GM18951 (cell line): Measurements from ENCODE around the gene TBC1D21.

Experiments used
- POLR2A ChIP-seq: IDR thresholded peaks from 4 replicates; pipeline ENCODE4 v1.6.1; 2011; ENCODE audit warnings: mild to moderate bottlenecking; ENCODE audit not compliant: insufficient read length, insufficient read depth; ENCODE audit errors: extremely low read depth
- in situ Hi-C: fragments of 300-500 bp; cut with MboI; formaldehyde crosslinking; loops from one replicate; pipeline ENCODE4 v1.12.0; 2022; ENCODE audit warnings: low sequenced_read_pairs, mixed read lengths, inconsistent platforms; ENCODE audit not compliant: unreplicated experiment

Gene TBC1D21

DNA sequence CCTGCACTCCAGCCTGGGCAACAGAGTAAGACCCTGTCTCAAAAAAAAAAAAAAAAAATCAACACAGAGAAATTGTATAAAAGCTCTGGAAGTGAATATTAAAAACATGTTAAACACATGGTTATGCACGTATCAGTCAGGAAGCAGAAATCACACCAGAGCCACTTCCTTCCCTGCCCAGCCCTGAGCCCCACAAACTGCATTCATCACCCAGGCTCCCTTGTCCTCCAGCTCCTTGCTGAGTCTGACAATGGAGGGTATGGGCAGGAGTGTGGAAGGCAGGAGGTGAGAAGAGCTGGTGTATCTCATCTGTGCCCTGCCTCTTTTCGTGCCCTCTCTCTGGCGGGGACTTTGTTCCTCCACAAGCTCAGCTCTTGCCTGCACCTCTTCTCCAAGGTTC, 40.8 kb downstream of the TBC1D21 start:
- in situ Hi-C loops: no loop called here
- TF ChIP-seq POLR2A: no peak

DNA sequence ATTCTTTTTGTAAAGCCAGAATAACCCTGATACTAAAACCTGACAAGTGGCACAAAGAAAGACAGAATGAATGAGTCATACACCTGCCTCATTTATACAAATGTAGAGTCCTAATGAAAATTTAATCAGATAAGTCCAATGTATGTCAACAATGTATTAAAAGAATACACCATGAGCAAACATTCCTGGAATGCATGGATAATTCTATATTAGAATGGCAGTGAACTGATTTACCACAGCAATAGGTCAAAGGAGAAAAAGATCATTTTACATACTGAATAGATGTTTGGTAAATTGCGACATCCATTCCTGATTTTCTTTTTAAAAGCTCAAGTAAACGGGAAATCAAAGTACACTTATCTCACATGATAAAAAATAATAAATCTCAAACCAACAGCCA, 41.7 kb downstream of the TBC1D21 start:
- in situ Hi-C loops: no loop called here

DNA sequence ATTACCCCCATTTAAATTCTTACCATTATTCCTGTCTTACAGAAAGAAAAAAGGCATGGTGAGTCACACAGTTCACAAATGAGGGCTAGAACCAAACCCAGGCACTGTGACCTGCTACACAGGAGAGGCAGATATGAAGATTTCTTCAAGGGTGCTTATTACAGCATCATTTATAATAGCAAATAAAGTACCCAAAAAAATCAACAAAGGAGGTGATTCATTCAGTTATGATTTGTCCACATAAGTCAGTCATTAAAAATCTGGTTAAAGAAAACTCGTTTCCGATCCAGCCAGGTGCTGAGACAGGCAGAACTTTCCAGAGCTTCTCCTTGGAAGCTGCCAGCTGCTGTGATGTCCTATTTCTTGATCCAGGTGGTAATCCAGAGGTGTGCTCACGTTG, 45.4 kb downstream of the TBC1D21 start:
- in situ Hi-C loops: no loop called here
- TF ChIP-seq POLR2A: no peak

More for the DNA sequence above, 41.7 kb downstream of the TBC1D21 start:
- no peak for TF ChIP-seq POLR2A

DNA sequence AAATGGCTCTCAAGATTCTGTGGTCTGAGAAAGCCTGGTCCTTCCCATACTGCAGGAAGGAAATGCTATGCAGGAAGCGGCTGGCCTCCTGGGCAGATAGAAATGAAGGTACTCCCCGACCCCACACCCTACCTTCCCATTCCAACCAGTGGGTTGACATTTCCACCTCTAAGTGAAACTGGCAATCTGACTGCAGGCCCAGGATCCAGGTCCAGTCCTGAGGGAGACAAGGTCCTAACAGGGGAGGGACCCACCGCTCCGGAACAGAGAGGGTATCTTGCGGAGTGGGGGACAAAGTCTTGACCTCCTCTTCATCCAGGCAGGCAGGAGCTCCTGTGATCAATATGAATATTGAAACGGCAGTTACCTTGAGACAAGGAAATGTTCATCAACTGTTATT, 46.3 kb downstream of the TBC1D21 start:
- in situ Hi-C loops: no loop called here
- no peak for TF ChIP-seq POLR2A

DNA sequence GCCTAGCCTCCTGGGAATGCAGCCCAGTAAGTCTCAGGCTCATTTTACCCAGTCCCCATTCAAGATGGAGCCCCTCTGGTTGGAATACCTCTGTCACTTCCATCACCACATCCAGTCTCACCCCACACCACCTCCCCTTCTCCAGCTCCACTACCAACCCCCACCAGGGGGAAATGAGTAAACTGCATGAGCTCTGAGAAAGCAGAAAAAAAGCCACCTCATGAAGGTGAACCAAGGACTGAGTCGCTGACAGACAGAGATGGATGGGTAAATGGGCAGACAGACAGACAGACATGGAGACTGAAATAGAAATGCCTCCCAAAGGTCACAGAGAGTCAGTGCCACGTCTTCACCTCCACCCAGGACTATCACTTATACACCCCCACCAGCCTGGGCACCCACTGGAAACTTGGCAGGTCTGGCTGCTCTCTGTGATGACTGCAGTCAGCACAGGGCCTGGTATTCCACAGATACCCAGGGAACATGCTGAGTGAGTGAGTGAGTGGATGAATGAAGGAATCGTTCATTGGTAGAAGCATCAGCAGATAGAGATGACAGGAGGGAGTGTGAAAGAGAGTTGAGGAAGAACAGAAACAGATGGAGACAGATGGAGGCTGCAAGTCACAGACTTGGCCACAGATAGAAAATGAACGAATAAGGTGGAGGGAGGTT, 48.0 kb downstream of the TBC1D21 start:
- no peak for TF ChIP-seq POLR2A
- in situ Hi-C loops: no loop called here

DNA sequence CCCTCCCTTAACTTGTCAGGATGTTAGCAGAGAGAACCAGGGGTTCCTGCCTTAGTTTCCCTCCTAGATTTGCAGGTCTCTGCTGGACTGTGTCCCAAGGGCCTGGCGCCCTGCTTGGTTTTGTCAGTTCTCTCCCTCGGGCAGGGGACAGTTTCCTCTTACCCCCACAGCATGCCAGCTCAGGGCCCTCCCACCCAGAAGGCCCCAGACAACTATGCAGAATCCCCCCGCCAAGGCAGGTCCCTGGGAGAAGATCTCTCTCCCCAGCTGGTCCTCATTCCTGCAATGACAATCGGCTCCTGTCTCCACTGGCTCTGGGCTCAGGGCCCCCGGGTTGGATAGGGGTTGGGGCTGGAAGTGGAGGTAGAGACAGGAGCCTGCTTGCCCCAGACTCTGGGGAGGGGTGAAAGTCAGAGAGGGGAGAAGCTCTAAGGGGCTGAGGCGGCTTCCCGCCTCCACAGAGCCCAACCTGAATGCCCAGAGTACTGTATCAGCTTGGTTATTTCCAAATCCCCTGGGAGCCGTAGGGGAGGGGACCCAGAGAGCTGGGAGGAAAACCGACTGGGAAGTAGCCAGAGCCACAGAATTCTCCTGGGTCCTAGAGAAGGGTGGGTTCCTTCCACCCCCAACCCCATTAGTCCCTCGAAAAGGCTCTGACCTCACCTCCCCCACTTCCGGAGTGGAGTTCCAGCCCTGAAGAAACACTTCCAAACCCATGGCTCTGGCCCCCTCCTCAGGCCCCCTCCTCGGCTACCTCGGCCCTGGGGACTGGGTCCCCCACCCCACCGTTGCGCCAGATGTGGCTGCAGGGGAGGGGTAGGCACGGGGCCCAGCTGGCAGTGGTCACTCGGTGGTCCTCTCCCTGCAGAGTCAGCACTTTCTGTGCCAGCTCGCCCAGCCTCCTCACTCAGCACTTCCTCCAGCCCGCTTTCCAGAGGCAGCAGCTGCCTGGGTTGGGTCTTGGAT, 49.1 kb downstream of the TBC1D21 start:
- TF ChIP-seq POLR2A: no peak
- in situ Hi-C loops: no loop called here

DNA sequence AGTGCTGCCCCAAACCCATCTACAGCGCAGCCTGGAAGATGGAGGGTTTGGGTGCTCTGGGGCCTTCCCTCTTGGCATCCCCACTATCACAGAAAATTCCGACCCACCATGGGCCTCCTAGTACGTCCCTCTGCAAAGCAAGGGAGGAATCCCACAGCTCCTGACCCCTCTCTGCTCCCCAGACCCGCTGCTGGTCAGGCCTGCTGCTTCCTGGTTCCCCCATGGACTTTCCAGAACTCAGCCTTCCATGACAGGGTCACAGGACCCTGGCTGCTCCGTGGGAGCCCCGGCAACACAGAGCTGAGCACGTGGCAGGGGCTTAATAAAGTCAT, 49.8 kb downstream of the TBC1D21 start:
- no peak for TF ChIP-seq POLR2A
- in situ Hi-C loops: no loop called here

DNA sequence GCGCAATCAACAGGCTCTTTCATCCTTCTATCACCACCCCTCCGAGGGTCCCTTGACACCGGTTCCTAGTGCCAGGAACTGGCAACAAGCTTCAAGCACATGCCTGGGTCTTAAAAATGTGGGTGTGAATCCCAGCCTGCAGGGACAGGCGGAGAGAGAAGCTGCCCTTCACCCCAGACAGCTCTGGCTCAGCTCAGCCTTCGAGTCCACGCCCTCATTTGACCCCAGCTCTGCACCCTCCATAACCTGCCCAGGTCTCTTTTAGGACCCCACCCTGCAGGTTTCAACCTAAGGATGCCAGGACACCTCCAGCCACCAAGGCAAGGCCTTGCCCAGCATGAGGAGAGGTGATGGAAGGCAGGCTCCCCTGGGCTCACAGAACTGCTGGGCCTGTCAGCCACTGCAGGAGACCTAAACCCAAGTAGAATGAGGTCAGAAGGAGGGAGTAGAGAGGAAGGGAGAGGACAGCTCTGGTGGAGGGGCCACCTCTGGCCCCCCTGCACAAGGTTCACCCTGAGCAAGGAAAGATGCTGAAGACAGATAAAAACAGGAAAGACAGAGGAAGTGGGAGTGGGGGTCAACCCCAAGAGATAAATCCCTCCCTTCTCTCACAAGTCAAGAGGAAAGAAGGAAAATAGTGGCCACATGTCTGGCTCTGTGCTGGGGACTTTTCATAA, 50.3 kb downstream of the TBC1D21 start:
- in situ Hi-C loops: no loop called here
- TF ChIP-seq POLR2A: no peak

DNA sequence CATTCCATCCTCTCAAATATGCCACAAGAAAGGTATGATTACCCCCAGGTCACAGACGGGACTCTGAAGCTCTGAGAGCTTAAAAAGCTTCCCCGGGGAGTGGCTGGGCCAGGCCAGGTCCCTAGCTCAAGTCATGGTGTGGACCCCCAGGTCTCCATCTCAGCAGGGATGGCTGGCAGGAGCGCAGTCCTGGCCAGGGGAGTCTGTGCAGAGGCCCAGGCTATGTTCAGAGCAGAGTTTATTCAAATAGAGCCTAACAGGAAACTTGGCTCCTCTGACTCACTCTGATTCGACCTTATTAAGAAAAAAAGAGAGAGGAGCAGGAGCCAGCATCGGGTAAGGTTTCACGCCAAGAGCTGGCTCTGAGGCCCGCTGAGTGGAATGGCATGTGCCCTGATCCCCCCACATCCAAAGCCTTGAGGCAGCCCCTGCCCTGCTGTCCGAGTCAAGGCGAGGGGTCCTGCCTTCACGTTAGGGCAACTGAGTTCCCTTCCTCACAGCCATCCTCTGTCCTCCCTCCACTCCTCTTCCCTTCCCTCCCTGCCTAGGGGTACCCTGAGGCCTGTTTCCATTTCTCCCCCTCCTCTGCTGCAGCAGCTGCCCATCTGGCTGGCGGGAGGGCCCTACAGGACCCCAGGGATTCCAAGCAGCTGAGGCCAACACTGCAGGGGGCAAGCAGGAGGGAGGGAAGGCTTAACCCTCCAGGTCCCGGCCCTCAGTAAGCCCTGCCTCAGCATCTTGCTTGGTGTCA, 51.0 kb downstream of the TBC1D21 start:
- in situ Hi-C loops: no loop called here
- TF ChIP-seq POLR2A: no peak

DNA sequence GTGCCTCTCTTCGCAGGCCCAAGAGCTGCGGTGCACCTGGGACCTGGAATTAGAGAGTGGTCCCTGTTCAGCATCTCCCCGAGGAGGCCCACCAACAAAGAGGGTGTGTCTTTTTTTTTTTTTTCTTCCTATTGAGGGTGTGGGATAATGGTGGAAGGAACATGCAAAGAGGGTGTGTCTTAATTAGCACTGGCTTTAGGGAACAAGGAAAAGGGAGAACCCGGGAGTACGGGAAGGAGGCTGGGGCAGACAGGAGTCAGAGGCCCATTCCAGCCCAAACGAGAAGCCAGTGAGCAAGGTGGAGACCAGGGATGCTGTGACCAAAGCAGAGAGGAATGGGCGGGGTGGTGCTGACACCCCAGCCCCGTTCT, 52.5 kb downstream of the TBC1D21 start:
- TF ChIP-seq POLR2A: no peak

DNA sequence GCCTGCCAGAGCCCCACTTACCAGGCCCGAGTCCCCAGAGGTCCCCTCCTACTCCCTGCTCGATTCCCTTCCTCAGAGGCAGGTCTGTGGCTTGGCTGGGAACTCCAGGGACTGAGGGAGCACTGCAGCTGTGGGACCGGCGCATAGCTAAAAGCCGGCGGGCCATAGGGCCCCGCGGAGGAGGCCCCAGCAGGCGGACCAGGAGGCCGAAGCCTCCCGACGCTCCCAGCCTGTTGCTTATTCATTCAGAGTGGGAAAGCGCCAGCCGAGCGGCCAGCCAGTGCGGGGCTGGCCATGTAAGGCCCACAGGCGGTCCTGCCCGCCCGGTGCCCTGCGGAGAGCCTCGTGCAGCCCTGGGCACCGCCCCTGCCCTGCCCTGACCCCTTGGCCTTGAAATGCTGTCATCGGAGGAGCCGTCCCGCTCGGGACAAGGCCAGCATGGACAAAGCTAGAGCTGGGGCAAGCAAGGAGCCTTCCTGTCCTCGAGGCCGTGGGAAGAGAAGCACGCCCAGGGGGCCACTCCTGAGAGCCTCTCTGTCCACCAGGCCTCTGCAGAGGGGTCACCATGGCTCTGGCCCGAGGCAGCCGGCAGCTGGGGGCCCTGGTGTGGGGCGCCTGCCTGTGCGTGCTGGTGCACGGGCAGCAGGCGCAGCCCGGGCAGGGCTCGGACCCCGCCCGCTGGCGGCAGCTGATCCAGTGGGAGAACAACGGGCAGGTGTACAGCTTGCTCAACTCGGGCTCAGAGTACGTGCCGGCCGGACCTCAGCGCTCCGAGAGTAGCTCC, 53.0 kb downstream of the TBC1D21 start, which contains the start of gene LOXL1:
TSS of gene LOXL1 (plus strand) at position 244 of the 784 bp plus-strand sequence. CDS start at position 566, 322 bp downstream.
- in situ Hi-C loops: no loop called here
- TF ChIP-seq POLR2A: no peak

More for the DNA sequence above, 52.5 kb downstream of the TBC1D21 start:
- in situ Hi-C loops: no loop called here

DNA sequence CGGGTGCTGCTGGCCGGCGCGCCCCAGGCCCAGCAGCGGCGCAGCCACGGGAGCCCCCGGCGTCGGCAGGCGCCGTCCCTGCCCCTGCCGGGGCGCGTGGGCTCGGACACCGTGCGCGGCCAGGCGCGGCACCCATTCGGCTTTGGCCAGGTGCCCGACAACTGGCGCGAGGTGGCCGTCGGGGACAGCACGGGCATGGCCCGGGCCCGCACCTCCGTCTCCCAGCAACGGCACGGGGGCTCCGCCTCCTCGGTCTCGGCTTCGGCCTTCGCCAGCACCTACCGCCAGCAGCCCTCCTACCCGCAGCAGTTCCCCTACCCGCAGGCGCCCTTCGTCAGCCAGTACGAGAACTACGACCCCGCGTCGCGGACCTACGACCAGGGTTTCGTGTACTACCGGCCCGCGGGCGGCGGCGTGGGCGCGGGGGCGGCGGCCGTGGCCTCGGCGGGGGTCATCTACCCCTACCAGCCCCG, 53.7 kb downstream of the TBC1D21 start:
- in situ Hi-C loops: no loop called here
- no peak for TF ChIP-seq POLR2A
